ENCODE measurements around the gene EHD3.

The EHD3 gene

DNA sequence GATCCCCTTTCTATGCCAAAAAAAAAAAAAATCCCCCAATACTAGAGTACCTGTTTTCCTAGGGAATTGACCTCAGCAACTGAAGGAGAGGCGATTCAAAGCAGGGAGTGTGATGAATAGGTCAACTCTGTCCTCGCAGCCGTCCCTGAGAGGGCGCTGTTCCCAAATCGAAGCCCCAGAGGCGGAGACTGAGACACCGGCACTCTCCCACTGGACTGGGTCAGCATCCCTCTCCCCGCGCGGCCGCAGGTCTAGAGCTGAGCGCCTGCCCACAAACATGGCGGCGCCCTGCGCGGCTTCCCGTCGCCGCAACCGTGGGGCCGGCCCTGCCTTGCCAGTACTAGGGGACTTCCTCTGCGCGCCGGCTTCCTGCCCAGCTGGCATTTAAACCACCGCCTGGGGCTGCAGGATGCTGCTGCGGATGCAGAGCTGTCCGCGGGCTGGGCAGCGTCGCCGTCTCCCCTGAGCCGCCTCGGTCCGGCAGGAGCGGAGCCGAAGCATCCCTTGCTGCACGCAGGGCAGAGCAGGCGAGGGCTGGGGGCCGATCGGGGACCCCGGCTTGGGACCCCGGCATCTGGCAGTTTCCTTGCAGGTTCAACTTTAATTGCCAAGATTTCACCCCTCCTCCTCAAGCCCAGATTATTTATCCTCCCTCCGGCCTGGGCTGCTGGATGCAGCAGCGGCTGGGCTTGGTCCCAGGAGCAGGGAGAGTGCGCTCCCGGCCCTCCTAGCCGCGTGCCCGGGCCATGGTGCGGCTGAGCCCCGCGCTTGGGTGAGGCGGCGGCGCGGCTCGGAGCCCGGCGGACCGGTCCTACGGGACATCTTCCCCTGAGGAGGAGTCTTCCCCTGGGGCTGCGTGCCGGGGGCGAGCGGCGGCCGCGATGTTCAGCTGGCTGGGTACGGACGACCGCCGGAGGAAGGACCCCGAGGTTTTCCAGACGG is at the start of gene EHD3:
TSS of gene EHD3 (plus strand) at position 412 of the 942 bp plus-strand sequence. CDS start at position 882, 470 bp downstream.
- DNase-seq (ENCODE audit: low spot score), result peak; percentile 82
- TF ChIP-seq, protein P1, sequence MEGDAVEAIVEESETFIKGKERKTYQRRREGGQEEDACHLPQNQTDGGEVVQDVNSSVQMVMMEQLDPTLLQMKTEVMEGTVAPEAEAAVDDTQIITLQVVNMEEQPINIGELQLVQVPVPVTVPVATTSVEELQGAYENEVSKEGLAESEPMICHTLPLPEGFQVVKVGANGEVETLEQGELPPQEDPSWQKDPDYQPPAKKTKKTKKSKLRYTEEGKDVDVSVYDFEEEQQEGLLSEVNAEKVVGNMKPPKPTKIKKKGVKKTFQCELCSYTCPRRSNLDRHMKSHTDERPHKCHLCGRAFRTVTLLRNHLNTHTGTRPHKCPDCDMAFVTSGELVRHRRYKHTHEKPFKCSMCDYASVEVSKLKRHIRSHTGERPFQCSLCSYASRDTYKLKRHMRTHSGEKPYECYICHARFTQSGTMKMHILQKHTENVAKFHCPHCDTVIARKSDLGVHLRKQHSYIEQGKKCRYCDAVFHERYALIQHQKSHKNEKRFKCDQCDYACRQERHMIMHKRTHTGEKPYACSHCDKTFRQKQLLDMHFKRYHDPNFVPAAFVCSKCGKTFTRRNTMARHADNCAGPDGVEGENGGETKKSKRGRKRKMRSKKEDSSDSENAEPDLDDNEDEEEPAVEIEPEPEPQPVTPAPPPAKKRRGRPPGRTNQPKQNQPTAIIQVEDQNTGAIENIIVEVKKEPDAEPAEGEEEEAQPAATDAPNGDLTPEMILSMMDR (IDR thresholded peaks at IDR 0.05; ENCODE audit: extremely low read depth, missing control alignments), result no peak

DNA sequence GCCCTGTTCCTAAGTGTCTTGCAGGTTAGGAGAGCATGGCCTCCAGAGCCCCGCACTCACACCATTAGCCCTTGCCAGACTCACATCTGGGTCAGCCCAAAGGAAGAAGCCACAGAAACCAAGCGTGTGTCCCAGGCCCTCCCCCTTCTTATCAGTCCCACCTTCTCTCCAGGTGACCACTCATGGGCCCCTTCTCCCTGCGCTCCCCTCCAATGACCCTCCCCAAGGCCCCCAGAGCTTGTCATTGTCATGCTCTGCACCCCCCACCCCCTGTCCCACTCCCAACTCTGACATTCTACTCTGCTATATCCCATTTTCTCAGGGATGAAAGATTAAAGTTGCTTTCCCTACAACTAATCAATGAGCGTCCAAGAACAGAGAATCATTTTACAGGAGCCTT is 46.8 kb upstream of the EHD3 start:
- TF ChIP-seq, protein P1 (IDR thresholded peaks at IDR 0.05; ENCODE audit: extremely low read depth, missing control alignments), result no peak
- DNase-seq (ENCODE audit: low spot score), result no peak

DNA sequence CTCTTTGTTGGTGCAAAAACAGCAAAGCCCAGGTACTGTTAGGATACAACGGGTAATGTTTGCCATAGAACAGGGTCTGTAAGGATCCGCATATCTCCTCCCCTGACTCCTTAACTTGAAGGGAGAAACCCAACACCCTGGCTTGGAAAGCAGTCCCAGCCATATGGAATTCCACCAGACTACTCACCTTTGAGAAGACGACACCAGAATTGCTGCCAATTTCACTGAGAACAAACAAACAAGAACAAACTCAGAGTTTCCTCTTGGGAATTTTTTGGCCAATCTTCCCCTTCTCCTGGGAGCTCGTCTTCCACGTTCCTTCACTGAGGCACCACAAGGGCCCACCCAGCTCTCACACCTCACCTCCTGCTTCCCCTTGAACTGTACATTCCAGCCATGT is 45.8 kb upstream of the EHD3 start:
- TF ChIP-seq, protein P1 (IDR thresholded peaks at IDR 0.05; ENCODE audit: extremely low read depth, missing control alignments), result no peak
- no peak for DNase-seq (ENCODE audit: low spot score)

DNA sequence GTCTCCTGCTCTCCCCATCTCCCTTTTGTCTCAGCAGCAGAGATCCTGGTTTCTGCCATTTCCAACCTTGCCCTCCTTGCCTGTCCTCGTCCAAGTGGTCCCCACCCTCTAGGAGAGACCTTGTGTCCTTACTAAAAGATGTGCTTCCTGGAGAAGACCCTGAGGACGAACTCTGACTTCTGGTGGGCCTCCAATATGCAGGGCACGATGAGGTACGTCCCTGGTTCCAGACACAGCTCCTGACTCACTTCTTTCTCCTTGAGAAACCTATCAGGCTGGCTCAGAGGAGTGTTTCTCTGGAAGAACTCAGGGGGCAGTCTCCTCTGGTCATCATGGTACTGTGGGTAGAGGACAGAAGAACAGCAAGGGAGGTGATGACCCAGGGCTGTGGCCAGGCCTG is 44.8 kb upstream of the EHD3 start:
- TF ChIP-seq, protein P1 (IDR thresholded peaks at IDR 0.05; ENCODE audit: extremely low read depth, missing control alignments), result no peak
- DNase-seq (ENCODE audit: low spot score), result no peak

DNA sequence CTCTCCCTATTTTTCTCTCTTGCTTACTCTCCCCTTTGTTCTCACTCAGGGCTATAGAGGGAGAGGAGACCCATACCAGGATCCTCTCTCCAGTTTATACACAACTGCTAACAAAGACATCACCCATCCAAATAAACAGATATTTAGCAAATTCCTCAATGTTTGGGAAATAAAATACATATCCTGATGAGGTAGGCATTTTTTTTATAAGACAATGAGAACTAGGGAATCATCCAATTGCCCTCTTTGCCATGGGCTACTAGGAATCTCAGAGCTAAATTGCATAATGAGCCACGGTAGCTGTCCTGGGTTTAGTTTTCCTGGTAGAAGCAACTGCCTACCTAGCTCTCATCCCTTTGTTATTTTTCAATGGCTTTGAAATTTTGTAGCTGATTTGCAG is 43.8 kb upstream of the EHD3 start:
- TF ChIP-seq, protein P1 (IDR thresholded peaks at IDR 0.05; ENCODE audit: extremely low read depth, missing control alignments), result no peak
- no peak for DNase-seq (ENCODE audit: low spot score)

DNA sequence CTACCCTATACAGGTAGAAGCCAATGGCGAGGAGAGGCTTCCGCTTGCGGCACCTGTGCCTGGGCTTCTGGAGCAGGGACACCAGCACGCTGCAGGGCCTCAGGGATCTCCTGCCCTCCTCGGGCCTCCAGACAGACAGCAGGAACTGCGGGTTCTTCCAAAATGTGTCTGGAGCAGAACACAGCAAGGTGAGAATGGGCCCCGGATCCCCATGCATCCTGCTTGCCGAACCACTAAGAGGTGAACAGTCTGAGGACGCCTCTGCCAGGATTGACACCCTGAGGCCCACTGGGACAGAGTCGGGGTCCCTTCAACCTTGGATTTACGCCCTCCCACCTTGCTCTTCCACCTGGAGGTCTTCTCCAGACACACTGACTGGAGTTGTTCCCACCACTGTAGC is 42.0 kb upstream of the EHD3 start:
- TF ChIP-seq, protein P1 (IDR thresholded peaks at IDR 0.05; ENCODE audit: extremely low read depth, missing control alignments), result no peak
- no peak for DNase-seq (ENCODE audit: low spot score)

DNA sequence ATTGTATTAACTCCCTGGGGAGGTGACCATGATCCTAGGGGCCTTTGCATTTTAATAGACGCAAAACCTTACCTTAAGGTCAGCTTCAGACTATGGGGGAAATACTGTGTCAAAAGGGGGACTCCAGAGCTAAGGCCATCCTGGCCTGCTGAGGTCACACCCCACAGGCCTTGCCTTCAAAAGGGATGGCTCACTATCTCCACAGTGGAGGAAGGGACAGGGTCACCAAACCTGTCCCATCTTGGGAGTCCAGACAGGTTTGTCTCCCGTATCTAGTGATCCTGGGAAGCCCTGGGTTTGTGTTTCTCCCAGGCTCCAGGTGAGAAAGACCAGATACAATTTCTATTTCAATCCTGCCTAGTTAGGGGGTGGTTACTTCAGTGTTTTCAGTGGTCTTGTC is 41.6 kb upstream of the EHD3 start:
- DNase-seq (ENCODE audit: low spot score), result no peak
- TF ChIP-seq, protein P1 (IDR thresholded peaks at IDR 0.05; ENCODE audit: extremely low read depth, missing control alignments), result no peak

All from GM20000 (cell line).